ENCODE data around the gene CNR1.
A peak's percentile ranks its signal among the peaks of the same experiment; 100 is the strongest.

Gene CNR1

DNA sequence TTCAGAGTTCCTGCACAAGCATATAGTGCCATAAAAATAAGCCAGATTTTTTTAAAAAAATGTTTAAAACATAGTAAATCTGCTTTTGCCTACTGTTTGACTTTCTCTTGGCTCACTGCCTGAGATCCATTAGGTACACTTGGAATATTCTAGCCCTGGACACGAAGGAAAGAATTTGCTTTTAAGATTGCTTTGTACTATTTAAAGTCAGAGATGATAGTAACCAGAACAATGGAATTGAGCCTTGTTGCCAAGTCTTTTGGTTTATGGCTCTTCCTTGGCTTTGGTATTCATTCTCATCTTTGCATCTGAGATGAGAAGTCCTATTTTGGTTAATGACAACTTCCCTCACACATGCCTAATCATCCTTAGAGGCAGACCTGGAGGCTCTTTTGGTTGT lies 32.4 kb downstream of the CNR1 start:
- Histone ChIP-seq H3K36me3 (ENCODE audit: control insufficient read depth, insufficient read depth, low read length) (no peaks in the 10 kb centered on the region), H3K4me3 (replicated peaks; ENCODE audit: low read depth, low read length) (no peak overlapping the region), H3K27me3 (replicated peaks; ENCODE audit: control insufficient read depth, insufficient read depth, low read length) (no peaks in the 10 kb centered on the region)
- TF ChIP-seq, protein P1, sequence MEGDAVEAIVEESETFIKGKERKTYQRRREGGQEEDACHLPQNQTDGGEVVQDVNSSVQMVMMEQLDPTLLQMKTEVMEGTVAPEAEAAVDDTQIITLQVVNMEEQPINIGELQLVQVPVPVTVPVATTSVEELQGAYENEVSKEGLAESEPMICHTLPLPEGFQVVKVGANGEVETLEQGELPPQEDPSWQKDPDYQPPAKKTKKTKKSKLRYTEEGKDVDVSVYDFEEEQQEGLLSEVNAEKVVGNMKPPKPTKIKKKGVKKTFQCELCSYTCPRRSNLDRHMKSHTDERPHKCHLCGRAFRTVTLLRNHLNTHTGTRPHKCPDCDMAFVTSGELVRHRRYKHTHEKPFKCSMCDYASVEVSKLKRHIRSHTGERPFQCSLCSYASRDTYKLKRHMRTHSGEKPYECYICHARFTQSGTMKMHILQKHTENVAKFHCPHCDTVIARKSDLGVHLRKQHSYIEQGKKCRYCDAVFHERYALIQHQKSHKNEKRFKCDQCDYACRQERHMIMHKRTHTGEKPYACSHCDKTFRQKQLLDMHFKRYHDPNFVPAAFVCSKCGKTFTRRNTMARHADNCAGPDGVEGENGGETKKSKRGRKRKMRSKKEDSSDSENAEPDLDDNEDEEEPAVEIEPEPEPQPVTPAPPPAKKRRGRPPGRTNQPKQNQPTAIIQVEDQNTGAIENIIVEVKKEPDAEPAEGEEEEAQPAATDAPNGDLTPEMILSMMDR (IDR thresholded peaks at IDR 0.05; ENCODE audit: insufficient read depth, low read length, poor library complexity, severe bottlenecking), result no peak
- no peak for DNase-seq (ENCODE audit: extremely low read depth, insufficient read length)

DNA sequence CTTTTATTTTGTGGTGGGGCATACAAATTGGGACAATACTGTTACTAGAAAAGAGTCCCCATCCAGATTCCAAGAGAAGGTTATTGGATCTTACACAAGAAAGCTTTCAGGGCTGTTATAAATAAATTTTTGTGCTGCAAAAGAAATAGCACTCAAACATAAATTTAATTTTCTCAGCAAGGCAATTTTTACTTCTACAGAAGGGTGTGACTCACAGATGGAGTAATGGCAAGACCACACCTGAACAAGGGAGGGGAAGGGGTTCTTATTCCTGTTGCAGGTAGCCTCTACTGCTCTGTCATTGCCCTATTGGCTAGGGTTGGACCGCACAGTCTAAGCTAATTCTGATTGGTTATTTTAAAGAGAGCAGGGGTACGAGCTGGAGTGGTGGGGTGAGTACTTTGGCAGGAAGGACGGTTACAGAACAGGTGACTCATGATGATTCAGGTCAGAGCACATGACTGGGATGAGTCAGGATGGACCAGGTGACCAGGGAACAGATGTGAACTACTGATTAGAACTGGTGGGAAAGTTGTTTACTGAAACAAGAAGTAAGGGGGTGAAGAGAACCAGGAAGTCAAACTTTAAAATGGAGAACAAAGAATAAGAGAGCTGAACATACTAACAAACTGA lies 41.1 kb downstream of the CNR1 start:
- no peak for DNase-seq (ENCODE audit: extremely low read depth, insufficient read length)
- TF ChIP-seq, protein P1 (IDR thresholded peaks at IDR 0.05; ENCODE audit: insufficient read depth, low read length, poor library complexity, severe bottlenecking), result no peak
- Histone ChIP-seq H3K27me3 (replicated peaks; ENCODE audit: control insufficient read depth, insufficient read depth, low read length) (no peaks in the 10 kb centered on the region), H3K36me3 (ENCODE audit: control insufficient read depth, insufficient read depth, low read length) (no peaks in the 10 kb centered on the region), H3K4me3 (replicated peaks; ENCODE audit: low read depth, low read length) (no peak overlapping the region)

DNA sequence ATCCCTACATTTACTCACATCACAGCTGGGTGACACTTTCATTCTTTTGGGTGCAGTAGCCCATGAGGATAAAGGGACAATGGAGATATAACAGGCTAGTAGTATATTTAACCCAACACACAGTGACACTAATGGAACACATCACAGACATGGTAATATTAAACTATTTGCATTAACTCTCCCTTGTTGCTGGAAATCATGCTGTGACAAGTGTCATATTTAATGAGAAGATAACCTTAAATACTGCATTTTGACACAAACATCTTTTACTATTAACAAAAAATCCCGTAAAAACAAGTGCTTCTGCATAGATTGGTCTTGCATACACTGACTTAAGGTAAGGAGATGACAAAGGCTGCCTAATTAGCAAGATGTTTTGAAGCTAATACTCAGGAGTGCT lies 45.5 kb downstream of the CNR1 start:
- no peak for DNase-seq (ENCODE audit: extremely low read depth, insufficient read length)
- no peaks in the 10 kb centered on the region for H3K36me3 ChIP-seq (ENCODE audit: control insufficient read depth, insufficient read depth, low read length)
- H3K27me3 ChIP-seq (replicated peaks; ENCODE audit: control insufficient read depth, insufficient read depth, low read length), result no peaks in the 10 kb centered on the region
- TF ChIP-seq, protein P1 (IDR thresholded peaks at IDR 0.05; ENCODE audit: insufficient read depth, low read length, poor library complexity, severe bottlenecking), result no peak
- no peak overlapping the region for H3K4me3 ChIP-seq (replicated peaks; ENCODE audit: low read depth, low read length)

DNA sequence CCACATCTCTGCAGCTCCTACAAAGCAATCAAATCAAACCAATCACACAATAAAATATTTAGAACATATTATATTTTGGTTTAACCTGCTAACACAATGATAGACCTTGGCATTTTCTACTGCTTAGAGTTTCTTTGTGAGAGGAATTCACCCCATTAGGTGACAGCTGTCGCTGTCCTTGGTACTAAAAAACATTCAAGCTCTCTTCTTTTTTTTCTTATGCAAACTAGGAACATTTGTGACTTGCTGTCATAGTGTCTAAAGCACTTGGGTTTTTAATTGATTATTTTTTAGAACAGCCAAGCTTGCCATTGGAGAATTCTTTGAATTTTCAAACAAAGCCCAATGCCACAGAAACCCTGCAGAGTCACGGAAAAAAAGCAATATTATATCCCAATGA lies 46.4 kb downstream of the CNR1 start:
- TF ChIP-seq, protein P1 (IDR thresholded peaks at IDR 0.05; ENCODE audit: insufficient read depth, low read length, poor library complexity, severe bottlenecking), result no peak
- H3K4me3 ChIP-seq (replicated peaks; ENCODE audit: low read depth, low read length), result no peak overlapping the region
- H3K36me3 ChIP-seq (ENCODE audit: control insufficient read depth, insufficient read depth, low read length), result no peaks in the 10 kb centered on the region
- H3K27me3 ChIP-seq (replicated peaks; ENCODE audit: control insufficient read depth, insufficient read depth, low read length), result no peaks in the 10 kb centered on the region
- no peak for DNase-seq (ENCODE audit: extremely low read depth, insufficient read length)

DNA sequence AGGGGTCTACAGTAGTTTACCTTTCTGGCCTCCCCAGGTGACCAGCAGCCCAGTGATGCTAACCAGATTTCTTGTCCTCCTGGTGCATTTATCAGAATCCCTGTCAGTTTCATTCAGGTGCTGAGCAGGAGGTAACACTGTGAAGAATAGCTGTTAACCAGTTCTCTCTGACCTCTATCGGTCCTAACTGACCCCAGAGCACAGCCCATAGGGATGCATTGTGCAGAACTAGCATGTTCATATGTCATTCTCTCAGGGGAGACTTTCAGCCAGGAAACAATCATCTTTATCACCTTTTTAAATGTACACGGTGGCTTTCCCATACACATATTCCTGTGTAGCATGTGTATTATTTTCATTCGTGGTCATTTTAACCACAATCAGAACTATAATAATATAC lies 49.9 kb downstream of the CNR1 start:
- Histone ChIP-seq H3K4me3 (replicated peaks; ENCODE audit: low read depth, low read length) (no peak overlapping the region), H3K27me3 (replicated peaks; ENCODE audit: control insufficient read depth, insufficient read depth, low read length) (no peaks in the 10 kb centered on the region), H3K36me3 (ENCODE audit: control insufficient read depth, insufficient read depth, low read length) (no peaks in the 10 kb centered on the region)
- no peak for DNase-seq (ENCODE audit: extremely low read depth, insufficient read length)
- TF ChIP-seq, protein P1 (IDR thresholded peaks at IDR 0.05; ENCODE audit: insufficient read depth, low read length, poor library complexity, severe bottlenecking), result no peak

DNA sequence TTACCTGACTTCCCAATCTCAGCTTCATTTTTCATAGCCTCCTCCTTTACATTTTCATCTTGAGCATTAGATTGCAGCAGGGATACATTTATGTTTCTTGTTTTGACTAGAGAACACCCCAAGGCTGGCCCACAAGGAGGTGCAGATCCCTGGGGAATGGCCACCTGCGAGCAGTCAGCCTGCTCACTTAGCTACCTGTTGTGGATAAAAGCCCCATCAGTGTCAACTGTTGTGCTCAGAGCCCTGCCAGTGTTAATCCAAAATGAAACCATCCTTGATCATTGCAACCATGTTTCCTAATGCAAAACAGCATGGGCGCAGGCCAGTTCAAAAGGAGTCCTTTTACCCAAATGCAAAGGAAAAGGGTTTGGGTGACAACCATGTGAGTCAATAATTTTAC lies 50.8 kb downstream of the CNR1 start:
- H3K4me3 ChIP-seq (replicated peaks; ENCODE audit: low read depth, low read length), result no peak overlapping the region

More for the DNA sequence above, 50.8 kb downstream of the CNR1 start:
- TF ChIP-seq, protein P1 (IDR thresholded peaks at IDR 0.05; ENCODE audit: insufficient read depth, low read length, poor library complexity, severe bottlenecking), result no peak
- peak; percentile 46 for DNase-seq (ENCODE audit: extremely low read depth, insufficient read length)
- Histone ChIP-seq H3K36me3 (ENCODE audit: control insufficient read depth, insufficient read depth, low read length) (no peaks in the 10 kb centered on the region), H3K27me3 (replicated peaks; ENCODE audit: control insufficient read depth, insufficient read depth, low read length) (no peaks in the 10 kb centered on the region)
